WTC11 (cell line): ENCODE measurements around the gene SEZ6. TPM values are rescaled to one million over a fixed set of nuclear protein-coding genes. Genes with fewer than 3 reads are reported as not detected.
A peak's percentile ranks its signal among the peaks of the same experiment; 100 is the strongest.

Experiments used
- ATAC-seq: fragments of 200-7000 bp; cut with Tn5 transposase; 2 replicates; pipeline ENCODE4 v1.10.0; 2021; ENCODE audit warnings: mild to moderate bottlenecking, moderate library complexity
- CTCF ChIA-PET: fragments of 300-600 bp; sonication (Branson Sonifier 250); formaldehyde crosslinking; loops from one replicate; lab custom pipeline; 2021; ENCODE audit warnings: antibody characterized with exemption; lab: Charles Lee
- POLR2A ChIA-PET: fragments of 350-600 bp; sonication (Branson Sonifier 250); formaldehyde crosslinking; loops from one replicate; lab custom pipeline; 2021; ENCODE audit warnings: antibody characterized with exemption; lab: Charles Lee
- DNase-seq: peaks from one replicate; pipeline ENCODE4 v3.0.0; 2021; ENCODE audit warnings: low spot score
- H3K27ac Mint-ChIP-seq: 2 replicates; pipeline ENCODE4 v1.8.0; 2021; ENCODE audit warnings: mixed read lengths
- H3K27me3 Mint-ChIP-seq: 2 replicates; pipeline ENCODE4 v1.8.0; 2021; ENCODE audit warnings: low read depth, mild to moderate bottlenecking, moderate library complexity, mixed read lengths
- H3K36me3 Mint-ChIP-seq: 2 replicates; pipeline ENCODE4 v1.8.0; 2021; ENCODE audit warnings: mixed read lengths
- H3K4me1 Mint-ChIP-seq: 2 replicates; pipeline ENCODE4 v1.8.0; 2022; ENCODE audit warnings: mixed read lengths
- H3K4me3 Mint-ChIP-seq: 2 replicates; pipeline ENCODE4 v1.8.0; 2021; ENCODE audit warnings: mild to moderate bottlenecking, moderate library complexity, mixed read lengths
- H3K9me3 Mint-ChIP-seq: 2 replicates; pipeline ENCODE4 v1.8.0; 2021; ENCODE audit warnings: mixed read lengths
- AFF4 ChIP-seq: sonication (generic); formaldehyde crosslinking; IDR thresholded peaks from 2 replicates; pipeline ENCODE4 v1.8.1; 2023; ENCODE audit warnings: mild to moderate bottlenecking, missing genetic modification reagents, borderline replicate concordance
- ARID4B ChIP-seq: sonication (generic); formaldehyde crosslinking; IDR thresholded peaks from 2 replicates; pipeline ENCODE4 v1.8.0; 2023; ENCODE audit warnings: missing genetic modification reagents, mild to moderate bottlenecking, borderline replicate concordance
- ATF1 ChIP-seq: sonication (generic); formaldehyde crosslinking; IDR thresholded peaks from 2 replicates; pipeline ENCODE4 v1.8.1; 2023; ENCODE audit warnings: mild to moderate bottlenecking, moderate library complexity, missing genetic modification reagents
- ATF3 ChIP-seq: sonication (generic); formaldehyde crosslinking; conservative IDR thresholded peaks from 2 replicates; pipeline ENCODE4 v1.8.1; 2022; ENCODE audit warnings: mild to moderate bottlenecking, missing genetic modification reagents
- FOXK1 ChIP-seq: sonication (generic); formaldehyde crosslinking; IDR thresholded peaks from 2 replicates; pipeline ENCODE4 v1.8.0; 2022; ENCODE audit warnings: mild to moderate bottlenecking, moderate library complexity, missing genetic modification reagents
- FOXP1 ChIP-seq: sonication (generic); formaldehyde crosslinking; IDR thresholded peaks from 2 replicates; pipeline ENCODE4 v1.8.0; 2022; ENCODE audit warnings: missing genetic modification reagents, mild to moderate bottlenecking, moderate library complexity, borderline replicate concordance
- GRHL2 ChIP-seq: fragments of 250-450 bp; sonication (Bioruptor Pico); IDR thresholded peaks from 2 replicates; pipeline ENCODE4 v1.8.0; 2022; ENCODE audit warnings: mild to moderate bottlenecking, moderate library complexity; ENCODE audit not compliant: insufficient replicate concordance, severe bottlenecking
- HMGA2 ChIP-seq: fragments of 250-450 bp; sonication (Bioruptor Pico); IDR thresholded peaks from 2 replicates; pipeline ENCODE4 v1.4.0; 2021; ENCODE audit warnings: mild to moderate bottlenecking, moderate library complexity
- JAZF1 ChIP-seq: fragments of 250-450 bp; sonication (Bioruptor Pico); IDR thresholded peaks from 2 replicates; pipeline ENCODE4 v1.9.0; 2021; ENCODE audit warnings: moderate library complexity, mild to moderate bottlenecking, inconsistent platforms
- MLX ChIP-seq: sonication (generic); formaldehyde crosslinking; IDR thresholded peaks from 2 replicates; pipeline ENCODE4 v1.8.1; 2023; ENCODE audit warnings: mild to moderate bottlenecking, missing genetic modification reagents, moderate library complexity
- NR1H2 ChIP-seq: sonication (generic); formaldehyde crosslinking; IDR thresholded peaks from 2 replicates; pipeline ENCODE4 v1.9.0; 2021; ENCODE audit warnings: mild to moderate bottlenecking, moderate library complexity, missing genetic modification reagents
- NR3C1 ChIP-seq: sonication (generic); formaldehyde crosslinking; conservative IDR thresholded peaks from 2 replicates; pipeline ENCODE4 v1.8.1; 2023; ENCODE audit warnings: low read depth, mild to moderate bottlenecking, missing genetic modification reagents
- OVOL2 ChIP-seq: fragments of 250-450 bp; sonication (Bioruptor Pico); IDR thresholded peaks from 2 replicates; pipeline ENCODE4 v1.9.0; 2021; ENCODE audit warnings: mild to moderate bottlenecking, borderline replicate concordance
- ZNF232 ChIP-seq: sonication (generic); formaldehyde crosslinking; IDR thresholded peaks from 2 replicates; pipeline ENCODE4 v1.8.0; 2022; ENCODE audit warnings: mild to moderate bottlenecking, missing genetic modification reagents
- ZNF281 ChIP-seq: sonication (generic); formaldehyde crosslinking; IDR thresholded peaks from 2 replicates; pipeline ENCODE4 v1.8.0; 2023; ENCODE audit warnings: mild to moderate bottlenecking, missing genetic modification reagents
- ZNF396 ChIP-seq: fragments of 250-450 bp; sonication (Bioruptor Pico); IDR thresholded peaks from 2 replicates; pipeline ENCODE4 v1.8.0; 2021; ENCODE audit warnings: mild to moderate bottlenecking, moderate library complexity, borderline replicate concordance
- ZNF416 ChIP-seq: fragments of 250-450 bp; sonication (Bioruptor Pico); IDR thresholded peaks from 2 replicates; pipeline ENCODE4 v1.9.0; 2021; ENCODE audit warnings: mild to moderate bottlenecking, inconsistent platforms
- ZNF423 ChIP-seq: fragments of 250-450 bp; sonication (Bioruptor Pico); IDR thresholded peaks from 2 replicates; pipeline ENCODE4 v2.1.2; 2022; ENCODE audit warnings: mild to moderate bottlenecking, moderate library complexity
- total RNA-seq: library from RNA; stranded (reverse); gene quantifications from 3 replicates; pipeline ENCODE4 v1.2.3, GENCODE V29; 2021

The SEZ6 gene
- total RNA-seq, 1 experiment from 2014 or later: 3.0 TPM

GRCh38 chr17:28917465-28917864 is 88.4 kb downstream of the SEZ6 start:
- peaks cover 90% of the 10 kb centered on the region for H3K36me3 Mint-ChIP-seq
- no peak for ATAC-seq
- CTCF ChIA-PET: interaction anchor here (1.5 to 2.1 kb wide), 3 partner anchors 14 to 198 kb away, joined by 4 to 27 read pairs (median 6); partner anchors contain the start of gene DHRS13

GRCh38 chr17:28917029-28917428 is 88.8 kb downstream of the SEZ6 start:
- Mint-ChIP-seq H3K27me3 (no peaks in the 10 kb centered on the region), H3K27ac (0 out of 2 replicates have a peak overlapping the region, but pooled peaks have one; percentile 44), H3K9me3 (no peaks in the 10 kb centered on the region), H3K4me1 (no peaks in the 10 kb centered on the region), H3K36me3 (peaks cover 91% of the 10 kb centered on the region), H3K4me3 (no peak overlapping the region)
- DNase-seq: no peak
- CTCF ChIA-PET: interaction anchor here (0.8 to 2.4 kb wide), 11 partner anchors 9 to 200 kb away, joined by 3 to 27 read pairs (median 4); partner anchors contain the start of gene DHRS13
- no peak for ATAC-seq
- POLR2A ChIA-PET: interaction anchor here (0.9 kb wide), 1 partner anchor 20 kb away, joined by 3 read pairs; no protein-coding TSS in a partner anchor
- no peak for TF ChIP-seq JAZF1 (CRISPR knock-in tag)
- TF ChIP-seq ZNF232 (CRISPR knock-in tag): no peak
- TF ChIP-seq ZNF396 (CRISPR knock-in tag): no peak
- TF ChIP-seq ZNF416: no peak
- no peak for TF ChIP-seq ZNF423 (CRISPR knock-in tag)
- no peak for TF ChIP-seq ATF3
- no peak for TF ChIP-seq ARID4B (CRISPR knock-in tag)
- TF ChIP-seq NR3C1 (CRISPR knock-in tag): no peak

More at GRCh38 chr17:28917465-28917864, 88.4 kb downstream of the SEZ6 start:
- POLR2A ChIA-PET: interaction anchor here (0.9 kb wide), 1 partner anchor 21 kb away, joined by 3 read pairs; no protein-coding TSS in a partner anchor
- Mint-ChIP-seq H3K27ac (0 out of 2 replicates have a peak overlapping the region, but pooled peaks have one; percentile 44), H3K27me3 (no peaks in the 10 kb centered on the region), H3K9me3 (no peaks in the 10 kb centered on the region), H3K4me1 (no peaks in the 10 kb centered on the region), H3K4me3 (no peak overlapping the region)
- no peak for DNase-seq
- TF ChIP-seq OVOL2: no peak
- TF ChIP-seq GRHL2 (CRISPR knock-in tag): no peak
- no peak for TF ChIP-seq MLX (CRISPR knock-in tag)
- no peak for TF ChIP-seq FOXP1 (CRISPR knock-in tag)
- TF ChIP-seq NR1H2: no peak
- TF ChIP-seq HMGA2: no peak
- no peak for TF ChIP-seq ATF1
- no peak for TF ChIP-seq ZNF281 (CRISPR knock-in tag)
- TF ChIP-seq AFF4: no peak
- no peak for TF ChIP-seq FOXK1 (CRISPR knock-in tag)
